Transverse colon (tissue), 4 donors: Measurements from ENCODE around the gene RFC2. TPM values are rescaled to one million over a fixed set of nuclear protein-coding genes. Genes with fewer than 3 reads are reported as not detected.

ENCODE experiments used
- DNase-seq: peaks from one replicate; pipeline ENCODE4 v3.0.0-alpha.2; 2019
- H3K27ac ChIP-seq, 4 donors: fragments of 200-600 bp; sonication (generic); 2 replicates each; pipeline ENCODE4 v1.5.1; 2016 to 2018; ENCODE audit warnings: inconsistent platforms in 4 of 4
- H3K27me3 ChIP-seq: fragments of 200-600 bp; sonication (generic); 2 replicates; pipeline ENCODE4 v1.5.1; 2017; ENCODE audit warnings: inconsistent platforms
- H3K36me3 ChIP-seq, 4 donors: fragments of 200-600 bp; sonication (generic); 2 replicates each; pipeline ENCODE4 v1.5.1; 2017 to 2019; ENCODE audit warnings: inconsistent platforms in 4 of 4
- H3K4me1 ChIP-seq, 4 donors: fragments of 200-600 bp; sonication (generic); 2 replicates each; pipeline ENCODE4 v1.5.1; 2017 to 2020; ENCODE audit warnings: inconsistent platforms in 4 of 4
- H3K4me3 ChIP-seq, 4 donors: fragments of 200-600 bp; sonication (generic); 1 replicate in 1 of 4; 2 replicates in 3 of 4; pipeline versions ENCODE4 v1.5.1 to v1.6.1; 2017 to 2019; ENCODE audit warnings: inconsistent platforms in 4 of 4
- H3K9me3 ChIP-seq, 2 donors: fragments of 200-600 bp; sonication (generic); 2 replicates each; pipeline ENCODE4 v1.5.1; 2017 to 2019; ENCODE audit warnings: inconsistent platforms in 2 of 2
- CTCF ChIP-seq, 5 experiments: fragments of 200-600 bp in 3 of 5; fragments of 450-650 bp in 2 of 5; sonication (generic) in 3 of 5; IDR thresholded peaks; 1 replicate in 2 of 5; 2 replicates in 3 of 5; pipeline ENCODE4 v1.5.1; 2016 to 2017; ENCODE audit warnings: antibody characterized with exemption in 5 of 5, inconsistent platforms in 3 of 5, mild to moderate bottlenecking in 2 of 5, moderate library complexity in 1 of 5
- EP300 ChIP-seq: sonication (generic); formaldehyde crosslinking; IDR thresholded peaks from one replicate; pipeline ENCODE4 v1.6.1; 2017; ENCODE audit warnings: antibody characterized with exemption, low read depth
- POLR2A ChIP-seq: fragments of 450-650 bp; IDR thresholded peaks from one replicate; pipeline ENCODE4 v1.6.1; 2016; ENCODE audit warnings: antibody characterized with exemption, mild to moderate bottlenecking, moderate library complexity
- POLR2AphosphoS5 ChIP-seq, 3 donors: sonication (generic); formaldehyde crosslinking; IDR thresholded peaks; one replicate each; pipeline ENCODE4 v1.6.1; 2016; ENCODE audit warnings: antibody characterized with exemption in 3 of 3
- WGBS, 2 donors: methylation state at CpG; one replicate each; pipeline ENCODE4 v1.1.5; 2018; ENCODE audit warnings: low coverage in 1 of 2; 5-methylcytosine and 5-hydroxymethylcytosine counted together
- in situ Hi-C, 4 donors: fragments of 200-750 bp; cut with MboI; loops; one replicate each; pipeline versions ENCODE4 v1.15.0 to v1.15.1; 2017; ENCODE audit warnings: low sequenced_read_pairs in 3 of 4, low pct_ligation_motif_present in 1 of 4, low pct_unique_long_range_greater_than_20kb in 1 of 4
- intact Hi-C: fragments of 100-400 bp; cut with DNase I; formaldehyde crosslinking; loops from one replicate; pipeline ENCODE4 v1.15.1; 2023; ENCODE audit warnings: low total_unique reads
- total RNA-seq, 4 donors: library from RNA; depleted of rRNA; stranded (reverse); fragments of >200 nt; gene quantifications; one replicate each; pipeline ENCODE4 v1.1.0, GENCODE V29; 2016

RFC2 gene
- total RNA-seq, 4 donors from 2014 or later: 6.7 to 17.3 (median 9.3) TPM

- Histone ChIP-seq H3K36me3 (peaks cover 0 to 35% (median 12%) of the 10 kb centered on the region in 4 donors), H3K27ac (no peak overlapping the region), H3K9me3 (no peaks in the 10 kb centered on the region), H3K27me3 (no peaks in the 10 kb centered on the region), H3K4me1 (peaks cover 0 to 8% (median 7%) of the 10 kb centered on the region in 4 donors), H3K4me3 (no peak overlapping the region)
- in situ Hi-C loops (no loop called here), intact Hi-C loops (no loop called here)
- no peak for TF ChIP-seq POLR2A
- no peak for TF ChIP-seq POLR2AphosphoS5 (IDR thresholded peaks at IDR 0.05)
- no peak for TF ChIP-seq CTCF (IDR thresholded peaks at IDR 0.05)
- no peak for TF ChIP-seq EP300
- DNase-seq: no peak
- WGBS, 2 donors: 92 to 94% methylated on average over 4 to 6 of the region's 6 CpGs
Measured at GRCh38 chr7:74248156-74248555, 6.0 kb downstream of the RFC2 start.

DNA sequence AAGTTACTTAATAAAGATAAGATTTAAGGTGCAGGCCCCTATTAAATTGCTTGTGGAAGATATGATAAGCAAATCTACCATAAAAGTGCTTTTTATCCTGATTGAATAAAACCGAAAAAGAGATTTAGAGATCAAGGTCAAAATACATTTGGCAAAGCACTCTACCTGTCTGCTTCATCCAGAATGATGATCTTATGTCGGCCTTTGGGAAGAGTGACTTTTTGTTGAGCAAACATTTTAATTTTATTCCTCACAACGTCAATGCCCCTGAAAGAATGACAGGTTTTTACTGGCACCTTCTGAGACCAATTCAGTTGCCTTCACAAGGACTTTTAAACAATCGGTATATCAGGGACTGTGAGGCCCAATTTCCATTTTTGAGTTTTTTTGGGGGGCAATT, 7.7 kb downstream of the RFC2 start:
- in situ Hi-C loops: no loop called here
- H3K36me3 ChIP-seq: peaks cover 0 to 46% (median 18%) of the 10 kb centered on the region in 4 donors

GRCh38 chr7:74242122-74242443, 12.1 kb downstream of the RFC2 start:
- in situ Hi-C loops (no loop called here), intact Hi-C loops (no loop called here)
- H3K4me3 ChIP-seq: no peak overlapping the region

More for the DNA sequence above, 7.7 kb downstream of the RFC2 start:
- no peaks in the 10 kb centered on the region for H3K4me1 ChIP-seq
- no peak for TF ChIP-seq EP300
- TF ChIP-seq POLR2AphosphoS5 (IDR thresholded peaks at IDR 0.05): no peak
- TF ChIP-seq CTCF (IDR thresholded peaks at IDR 0.05): no peak
- TF ChIP-seq POLR2A: no peak
- no peaks in the 10 kb centered on the region for H3K27me3 ChIP-seq
- intact Hi-C loops: no loop called here
- no peak for DNase-seq
- H3K9me3 ChIP-seq: no peaks in the 10 kb centered on the region
- WGBS, 2 donors: 55 to 56% methylated on average over 4 of the region's 4 CpGs
- H3K4me3 ChIP-seq: no peak overlapping the region
- no peak overlapping the region for H3K27ac ChIP-seq

GRCh38 chr7:74240482-74240881, 13.7 kb downstream of the RFC2 start:
- in situ Hi-C loops: no loop called here
- no peaks in the 10 kb centered on the region for H3K9me3 ChIP-seq
- TF ChIP-seq POLR2A: no peak
- no peak for TF ChIP-seq POLR2AphosphoS5 (IDR thresholded peaks at IDR 0.05)
- TF ChIP-seq EP300: no peak
- TF ChIP-seq CTCF (IDR thresholded peaks at IDR 0.05): no peak
- H3K27ac ChIP-seq: no peak overlapping the region
- WGBS, 2 donors: 63 to 81% methylated on average over 2 to 4 of the region's 4 CpGs
- no peak overlapping the region for H3K4me3 ChIP-seq
- DNase-seq: peak; percentile 35
- intact Hi-C loops: no loop called here
- H3K27me3 ChIP-seq: no peaks in the 10 kb centered on the region
- peaks cover 0 to 35% (median 10%) of the 10 kb centered on the region in 4 donors for H3K36me3 ChIP-seq
- no peaks in the 10 kb centered on the region for H3K4me1 ChIP-seq

More at GRCh38 chr7:74242122-74242443, 12.1 kb downstream of the RFC2 start:
- Histone ChIP-seq H3K9me3 (no peaks in the 10 kb centered on the region), H3K4me1 (no peaks in the 10 kb centered on the region), H3K27me3 (no peaks in the 10 kb centered on the region), H3K27ac (no peak overlapping the region), H3K36me3 (peaks cover 0 to 38% (median 10%) of the 10 kb centered on the region in 4 donors)
- 62 to 88% methylated on average over 3 to 6 of the region's 6 CpGs for WGBS, 2 donors
- no peak for TF ChIP-seq CTCF (IDR thresholded peaks at IDR 0.05)
- TF ChIP-seq EP300: no peak
- no peak for TF ChIP-seq POLR2A
- TF ChIP-seq POLR2AphosphoS5 (IDR thresholded peaks at IDR 0.05): no peak
- DNase-seq: no peak
